Measurements from ENCODE around the gene SRRM1. TPM values are rescaled to one million over a fixed set of nuclear protein-coding genes. Genes with fewer than 3 reads are reported as not detected.
"Not testable (repeated sequence)": the region's sequence is repeated elsewhere in the genome, so short reads cannot be mapped to it uniquely, and the experiment has no call there.

The SRRM1 gene
- total RNA-seq, 1 donor = 74.3 TPM

GRCh38 chr1:24656046-24656445 is 12.9 kb downstream of the SRRM1 start:
- no peak for TF ChIP-seq CTCF (IDR thresholded peaks at IDR 0.05; ENCODE audit: insufficient read depth, low read length)
- no peak for DNase-seq (ENCODE audit: low read depth)
- no peak overlapping the region for H3K4me3 ChIP-seq (ENCODE audit: low read depth, low read length)

GRCh38 chr1:24657781-24658180 is 14.7 kb downstream of the SRRM1 start:
- TF ChIP-seq CTCF (IDR thresholded peaks at IDR 0.05; ENCODE audit: insufficient read depth, low read length) = no peak
- no peak for DNase-seq (ENCODE audit: low read depth)
- H3K4me3 ChIP-seq (ENCODE audit: low read depth, low read length) = no peak overlapping the region

- TF ChIP-seq CTCF (IDR thresholded peaks at IDR 0.05; ENCODE audit: insufficient read depth, low read length) = no peak
- H3K4me3 ChIP-seq (ENCODE audit: low read depth, low read length) = no peak overlapping the region
- no peak for DNase-seq (ENCODE audit: low read depth)
Observed at GRCh38 chr1:24659166-24659904, 16.2 kb downstream of the SRRM1 start.

- peak; percentile 54 for DNase-seq (ENCODE audit: low read depth)
- H3K4me3 ChIP-seq (ENCODE audit: low read depth, low read length) = no peak overlapping the region
- no peak for TF ChIP-seq CTCF (IDR thresholded peaks at IDR 0.05; ENCODE audit: insufficient read depth, low read length)
Observed at GRCh38 chr1:24659993-24660665, 17.0 kb downstream of the SRRM1 start.

- no peak overlapping the region for H3K4me3 ChIP-seq (ENCODE audit: low read depth, low read length)
- DNase-seq (ENCODE audit: low read depth) = no peak
- TF ChIP-seq CTCF (IDR thresholded peaks at IDR 0.05; ENCODE audit: insufficient read depth, low read length) = no peak
Observed at GRCh38 chr1:24664507-24665033, 21.5 kb downstream of the SRRM1 start.

- no peak for TF ChIP-seq CTCF (IDR thresholded peaks at IDR 0.05; ENCODE audit: insufficient read depth, low read length)
Observed at GRCh38 chr1:24666794-24667193, 23.7 kb downstream of the SRRM1 start.

GRCh38 chr1:24671372-24671771 is 28.3 kb downstream of the SRRM1 start:
- DNase-seq (ENCODE audit: low read depth); H3K4me3 ChIP-seq (ENCODE audit: low read depth, low read length): not testable (repeated sequence)

More at GRCh38 chr1:24666794-24667193, 23.7 kb downstream of the SRRM1 start:
- DNase-seq (ENCODE audit: low read depth) = no peak
- no peak overlapping the region for H3K4me3 ChIP-seq (ENCODE audit: low read depth, low read length)

GRCh38 chr1:24672686-24673085 is 29.6 kb downstream of the SRRM1 start:
- H3K4me3 ChIP-seq (ENCODE audit: low read depth, low read length) = not testable (repeated sequence)
- DNase-seq (ENCODE audit: low read depth) = peak; percentile 22
